ENCODE results near the gene C8G.

Gene C8G

GRCh38 chr9:136968333-136969127 lies 23.5 kb downstream of the C8G start:
- no peak for DNase-seq (ENCODE audit: low read depth in 2 of 2)

- DNase-seq (ENCODE audit: low read depth in 2 of 2), result no peak
Observed at GRCh38 chr9:136969150-136969549, 24.1 kb downstream of the C8G start.

- DNase-seq (ENCODE audit: low read depth in 2 of 2), result no peak
Observed at GRCh38 chr9:136969774-136970173, 24.7 kb downstream of the C8G start.

- DNase-seq (ENCODE audit: low read depth in 2 of 2), result no peak
Observed at GRCh38 chr9:136970361-136970760, 25.3 kb downstream of the C8G start.

- DNase-seq (ENCODE audit: low read depth in 2 of 2), result no peak
Observed at GRCh38 chr9:136971746-136972145, 26.7 kb downstream of the C8G start.

- no peak for DNase-seq (ENCODE audit: low read depth in 2 of 2)
Observed at GRCh38 chr9:136972335-136972734, 27.3 kb downstream of the C8G start.

GRCh38 chr9:136972743-136973142 lies 27.7 kb downstream of the C8G start:
- DNase-seq (ENCODE audit: low read depth in 2 of 2), result no peak

- no peak for DNase-seq (ENCODE audit: low read depth in 2 of 2)
Observed at GRCh38 chr9:136973618-136974617, 28.9 kb downstream of the C8G start.

GRCh38 chr9:136974817-136975535 lies 29.9 kb downstream of the C8G start:
- DNase-seq (ENCODE audit: low read depth in 2 of 2), result no peak

GRCh38 chr9:136975644-136976043 lies 30.6 kb downstream of the C8G start:
- no peak for DNase-seq (ENCODE audit: low read depth in 2 of 2)

- no peak for DNase-seq (ENCODE audit: low read depth in 2 of 2)
Observed at GRCh38 chr9:136977223-136977622, 32.2 kb downstream of the C8G start, which contains the start of gene PTGDS. Gene PTGDS (plus strand): TSS chr9:136977504. CDS start chr9:136977579, 75 bp downstream.

- no peak for DNase-seq (ENCODE audit: low read depth in 2 of 2)
Observed at GRCh38 chr9:136977649-136978072, 32.6 kb downstream of the C8G start.

- peak; percentile 39 to 55 for DNase-seq (ENCODE audit: low read depth in 2 of 2)
Observed at GRCh38 chr9:136978073-136978864, 33.2 kb downstream of the C8G start.

- no peak for DNase-seq (ENCODE audit: low read depth in 2 of 2)
Observed at GRCh38 chr9:136978865-136979544, 34.0 kb downstream of the C8G start.

GRCh38 chr9:136979769-136980587 lies 34.9 kb downstream of the C8G start:
- no peak for DNase-seq (ENCODE audit: low read depth in 2 of 2)

GRCh38 chr9:136980669-136981478 lies 35.8 kb downstream of the C8G start:
- DNase-seq (ENCODE audit: low read depth in 2 of 2), result no peak

GRCh38 chr9:136981588-136982231 lies 36.7 kb downstream of the C8G start:
- DNase-seq (ENCODE audit: low read depth in 2 of 2), result no peak

Data from stimulated activated CD4-positive, alpha-beta T cell treated with anti-CD3 and anti-CD28 coated beads, Interleukin-12 subunit alpha, Interleukin-12 subunit beta, amount 100 ng/mL, for 24 hours (primary cell).